Stimulated activated CD4-positive, alpha-beta T cell treated with anti-CD3 and anti-CD28 coated beads, Interleukin-4, amount 100 ng/mL, for 24 hours (primary cell): ENCODE results near the gene MRGPRX3.
"Not testable (repeated sequence)": the region's sequence is repeated elsewhere in the genome, so short reads cannot be mapped to it uniquely, and the experiment has no call there.

Experiments
- DNase-seq: peaks from one replicate; pipeline ENCODE4 v3.0.0-alpha.2; 2020

Gene MRGPRX3

DNA sequence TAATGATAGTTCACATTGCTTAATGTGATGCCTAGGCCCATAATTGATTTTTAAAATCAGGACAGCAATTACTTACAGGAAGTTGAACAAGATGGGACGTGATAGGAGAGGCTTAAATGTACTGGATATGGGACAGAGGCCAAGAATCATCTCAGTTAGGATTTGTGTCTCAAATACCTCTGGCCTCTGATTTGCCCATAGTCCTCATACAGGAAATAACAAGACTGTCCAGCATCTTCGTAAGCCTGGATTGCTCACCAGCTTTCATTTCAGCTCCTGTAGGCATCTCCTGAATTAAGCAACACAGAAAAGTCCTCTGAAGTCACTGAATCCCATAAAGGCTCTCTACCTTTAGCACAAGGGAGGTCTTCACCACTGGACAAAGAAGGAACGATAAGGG is at the start of gene MRGPRX3:
TSS of gene MRGPRX3 (plus strand) at position 231 of the 400 bp plus-strand sequence. CDS start 4,632 bp downstream, outside the sequence.
- DNase-seq, result no peak

DNA sequence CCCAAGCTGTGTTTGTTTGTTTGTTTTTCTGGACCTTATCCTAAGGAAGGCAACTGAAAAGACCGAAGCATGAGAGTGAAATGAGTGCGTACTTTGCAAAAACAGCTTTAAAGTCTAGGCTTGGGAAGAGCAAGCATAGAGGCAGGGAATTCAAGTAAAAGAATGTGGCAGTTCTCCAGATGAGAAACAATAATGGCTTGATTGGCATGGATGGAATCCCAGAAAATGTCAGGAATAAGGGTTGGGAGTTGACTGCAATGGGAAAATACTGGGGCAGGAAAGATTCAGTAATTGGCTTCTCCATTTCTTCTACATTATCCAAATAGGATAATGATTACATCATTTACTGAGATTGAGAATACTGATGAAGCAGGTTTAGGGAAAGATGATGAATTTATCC is 44.0 kb upstream of the MRGPRX3 start:
- DNase-seq, result no peak

DNA sequence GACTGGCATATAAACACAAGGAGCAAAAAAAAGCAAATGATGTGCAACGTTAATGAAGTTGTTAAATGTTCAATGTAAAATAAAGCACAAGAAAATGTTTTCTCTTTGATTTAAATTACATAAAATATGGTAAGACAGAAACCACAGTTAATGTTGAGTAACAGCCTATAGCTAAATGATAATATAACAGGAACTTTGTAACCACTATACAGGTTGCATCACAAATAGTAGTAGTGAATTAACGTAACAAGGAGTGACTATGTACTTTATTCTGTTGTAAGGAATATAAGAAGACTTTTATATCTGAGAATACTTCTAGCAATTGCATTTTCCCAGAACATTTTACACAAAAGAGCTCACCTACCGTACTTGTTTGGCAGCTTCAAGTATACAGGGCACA is 43.4 kb upstream of the MRGPRX3 start:
- DNase-seq, result no peak

DNA sequence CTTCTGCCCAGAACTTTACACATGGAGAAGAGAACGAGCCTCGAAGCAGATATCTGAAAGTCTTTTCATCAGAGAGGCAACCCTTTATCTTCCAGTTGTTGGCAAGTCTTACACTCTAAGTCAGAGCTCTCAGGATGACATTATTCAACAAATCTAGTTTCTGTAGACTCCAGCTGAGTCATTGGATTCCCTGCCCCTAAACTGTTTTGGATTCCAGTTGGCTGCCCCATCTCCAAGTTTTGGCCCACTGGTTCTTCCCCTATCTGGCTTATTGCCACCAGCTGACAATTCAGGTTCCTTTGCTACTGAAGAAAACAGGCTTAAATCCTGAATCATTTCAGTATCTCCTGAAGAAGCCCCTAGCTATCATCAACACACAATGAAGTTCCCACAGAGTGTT is 40.6 kb upstream of the MRGPRX3 start:
- no peak for DNase-seq

DNA sequence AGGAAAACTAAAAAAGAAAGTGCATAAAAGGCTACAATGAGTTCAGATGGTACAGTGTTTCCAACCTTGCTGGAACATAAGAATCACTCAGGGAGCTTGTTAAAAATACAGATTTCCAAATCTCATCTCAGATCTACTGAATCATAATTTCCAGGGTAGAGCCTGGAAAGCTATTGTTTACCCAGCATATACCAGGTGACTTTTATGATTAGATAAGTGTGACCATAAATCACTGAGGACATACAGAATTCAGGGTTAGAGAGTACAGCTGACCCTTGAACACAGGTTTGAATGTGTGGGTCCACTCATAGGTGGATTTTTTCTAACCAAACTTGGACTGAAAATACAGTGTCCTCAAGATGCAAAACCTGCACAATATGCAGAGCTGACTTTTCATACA is 38.4 kb upstream of the MRGPRX3 start:
- no peak for DNase-seq

DNA sequence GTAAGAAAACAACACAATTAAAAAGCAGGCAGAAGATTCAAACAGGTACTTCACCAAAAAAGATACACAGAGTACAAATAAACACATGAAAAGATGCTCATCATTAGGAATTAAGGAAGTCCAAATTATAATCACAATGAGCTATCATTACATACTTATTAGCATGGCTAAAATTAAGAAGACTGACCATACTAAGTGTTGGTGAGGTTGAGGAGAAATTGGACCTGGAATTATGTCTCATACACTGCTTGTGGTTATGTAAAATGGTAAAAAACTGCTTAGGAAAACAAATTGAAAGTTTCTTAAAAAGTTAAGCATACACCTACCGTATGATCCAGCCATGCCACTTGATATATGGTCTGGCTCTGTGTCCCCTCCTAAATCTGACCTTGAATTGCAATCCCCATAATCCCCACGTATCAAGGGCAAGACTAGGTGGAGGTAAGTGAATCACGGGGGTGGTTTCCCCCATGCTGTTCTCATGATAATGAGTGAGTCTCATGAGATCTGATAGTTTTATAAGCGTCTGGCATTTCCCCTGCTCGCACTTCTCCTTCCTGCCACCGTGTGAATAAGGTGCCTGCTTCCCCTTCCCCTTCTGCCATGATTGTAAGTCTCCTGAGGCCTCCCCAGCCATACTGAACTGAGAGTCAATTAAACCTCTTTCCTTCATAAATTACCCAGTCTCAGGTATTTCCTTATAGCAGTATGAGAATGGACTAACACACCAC is 31.3 kb upstream of the MRGPRX3 start:
- no peak for DNase-seq

DNA sequence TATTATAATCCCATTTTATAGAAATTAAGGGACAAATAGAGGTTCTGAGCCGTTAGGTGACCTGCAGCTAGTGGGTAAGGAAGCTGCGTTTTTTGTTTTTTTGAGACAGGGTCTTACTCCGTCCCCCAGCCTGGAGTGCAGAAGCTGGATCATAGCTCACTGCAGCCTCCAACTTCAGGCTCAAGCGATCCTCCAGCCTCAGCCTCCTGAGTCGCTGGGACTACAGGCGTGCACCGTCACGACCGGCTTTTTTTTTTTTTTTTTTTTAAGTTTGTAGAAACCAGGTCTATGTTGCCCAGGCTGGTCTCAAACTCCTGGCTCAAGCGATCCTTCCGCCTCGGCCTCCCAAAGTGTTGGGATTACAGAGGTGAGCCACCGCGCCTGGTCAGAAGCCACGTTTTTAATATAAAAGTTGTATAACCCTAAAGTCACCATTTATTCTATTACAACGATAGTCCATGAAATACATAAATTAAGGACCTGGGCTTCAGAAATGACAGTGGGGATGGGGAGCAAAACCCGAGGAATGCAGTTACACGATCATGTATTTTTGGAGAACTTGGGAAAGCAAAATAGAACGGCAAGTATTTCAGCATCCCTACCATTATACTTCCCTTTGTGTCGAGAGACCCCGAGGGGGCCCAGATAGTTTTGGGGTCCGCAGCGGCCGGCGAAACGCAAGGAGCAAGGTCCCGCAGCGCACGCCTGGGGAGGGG is 27.1 kb upstream of the MRGPRX3 start:
- no peak for DNase-seq

DNA sequence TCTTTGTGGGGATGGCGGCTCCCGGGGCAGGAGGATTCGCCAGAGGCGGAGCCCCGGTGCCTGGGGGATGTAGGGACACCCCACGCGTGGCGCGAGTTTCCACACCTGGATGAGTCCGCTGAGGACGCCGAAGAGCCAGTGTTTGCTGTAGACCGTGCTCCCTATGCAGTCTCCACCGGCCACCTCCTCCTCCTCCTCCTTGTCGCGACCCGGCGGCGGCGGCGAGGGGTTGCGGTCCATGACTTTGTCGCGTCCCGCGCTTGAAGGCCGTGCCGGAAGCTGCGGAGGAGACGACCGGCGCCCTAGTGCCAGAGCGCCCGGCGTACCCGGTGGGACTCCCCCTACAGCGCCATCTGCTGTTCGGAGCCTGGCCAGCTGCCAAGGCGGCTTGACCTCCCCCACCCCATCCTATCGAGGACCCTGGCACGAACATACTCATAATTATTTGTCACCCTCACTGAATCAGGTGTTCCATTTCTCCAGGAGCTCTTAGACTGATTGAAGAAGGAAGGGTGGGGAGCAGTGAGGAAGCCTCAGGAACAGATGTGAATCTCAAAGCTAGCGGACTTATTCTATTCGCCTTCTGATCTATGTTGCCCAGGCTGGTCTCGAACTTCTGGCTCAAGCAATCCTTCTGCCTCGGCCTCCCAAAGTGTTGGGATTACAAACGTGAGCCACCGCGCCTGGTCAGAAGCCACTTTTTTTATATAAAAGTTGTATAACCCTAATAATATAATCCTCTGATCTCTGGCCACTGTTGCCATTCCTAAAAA is 26.4 kb upstream of the MRGPRX3 start, which contains the start of gene SAAL1:
TSS of gene SAAL1 (minus strand) at position 281 of the 773 bp plus-strand sequence. CDS start at position 240, 41 bp downstream.
- peak; percentile 93 for DNase-seq

DNA sequence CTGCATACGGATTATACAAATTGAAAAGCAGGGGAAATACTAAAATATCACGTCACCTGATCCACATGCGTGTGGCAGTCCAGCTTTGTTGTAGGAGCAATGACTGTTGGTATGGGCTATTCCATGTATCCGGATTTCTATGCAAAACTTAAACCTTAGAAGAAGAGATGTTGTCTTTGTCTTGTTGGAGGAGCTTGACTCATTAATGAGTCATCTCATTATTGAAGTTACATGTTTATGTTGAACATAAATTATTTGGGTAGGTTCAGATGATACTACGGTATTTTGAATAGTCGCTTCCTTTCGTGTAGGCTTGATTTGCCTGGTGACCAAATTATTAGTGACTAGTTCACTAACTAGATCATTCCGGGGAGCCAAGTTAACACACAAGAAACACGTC is 25.7 kb upstream of the MRGPRX3 start:
- DNase-seq, result no peak

DNA sequence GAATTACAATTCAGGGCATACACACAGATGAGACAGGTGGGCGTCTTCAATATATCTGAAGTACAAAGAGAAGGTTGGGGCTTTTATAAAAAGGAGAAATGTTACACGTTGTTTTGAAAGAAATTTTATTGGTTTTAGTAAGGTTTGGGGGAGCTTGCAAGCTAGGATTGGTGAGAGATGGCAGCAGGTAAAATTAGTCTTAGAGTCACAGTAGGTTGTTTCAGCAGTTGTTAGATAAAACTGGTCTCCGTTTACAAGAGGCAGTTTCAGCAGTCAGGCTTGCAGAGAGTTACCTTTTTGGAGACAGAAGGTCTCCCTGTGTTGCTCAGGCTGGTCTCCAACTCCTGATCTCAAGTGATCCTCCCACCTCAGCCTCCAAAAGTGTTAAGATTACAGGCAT is 24.1 kb upstream of the MRGPRX3 start:
- DNase-seq, result no peak

DNA sequence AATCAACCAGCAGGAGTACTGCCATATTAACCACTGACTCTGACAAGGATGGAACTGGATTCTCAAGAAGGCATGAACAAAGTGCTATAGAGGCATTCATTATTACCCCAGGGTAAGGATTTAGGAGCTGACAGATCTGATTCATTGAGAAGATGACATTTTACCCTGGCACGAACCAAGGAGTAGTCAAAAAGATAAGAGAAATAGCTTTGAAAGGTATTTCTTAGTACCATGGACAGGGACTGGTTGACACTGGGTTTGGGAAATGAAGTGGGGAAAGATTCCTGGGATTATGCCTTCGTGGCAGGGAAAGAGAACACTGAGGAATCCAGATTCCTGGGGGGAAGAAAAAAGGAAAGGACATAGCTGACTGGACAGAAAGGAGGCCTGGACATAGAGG is 21.4 kb upstream of the MRGPRX3 start:
- no peak for DNase-seq

DNA sequence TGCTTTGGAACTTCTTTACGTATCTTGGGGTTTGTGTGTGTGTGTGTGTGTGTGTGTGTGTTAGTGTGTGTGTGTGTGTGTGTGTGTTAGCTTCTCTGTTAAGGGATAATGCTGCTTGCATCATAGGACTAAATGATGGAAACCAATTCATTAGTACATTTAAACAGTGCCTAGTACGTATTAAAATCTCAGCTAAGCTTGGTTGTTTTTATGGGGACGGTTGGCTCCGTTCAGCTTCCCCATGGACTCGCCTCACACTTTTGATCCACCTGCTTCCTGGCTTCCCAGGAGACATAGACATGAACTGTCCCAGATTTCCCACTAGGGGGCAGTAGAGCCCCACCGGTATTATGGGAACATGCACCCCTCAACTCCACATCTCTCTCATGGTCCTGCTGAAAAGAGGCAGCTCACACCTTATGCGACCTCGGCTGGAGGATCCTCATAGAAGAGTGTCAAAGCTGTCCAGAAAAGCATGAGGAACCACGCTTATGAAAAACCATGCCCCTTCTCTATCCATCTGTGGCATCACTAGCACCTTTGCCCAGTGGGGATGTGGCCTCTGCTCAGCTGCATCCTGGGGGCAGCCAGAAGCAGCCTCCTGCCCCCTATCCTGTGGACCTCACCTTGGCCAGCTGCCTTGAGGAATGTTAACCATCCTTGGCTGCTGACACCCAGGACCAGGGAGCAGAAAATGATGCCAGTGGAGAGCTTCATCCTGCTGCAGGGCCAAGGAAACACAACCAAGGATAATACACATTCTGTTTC is 16.8 kb upstream of the MRGPRX3 start:
- peak; percentile 68 for DNase-seq

DNA sequence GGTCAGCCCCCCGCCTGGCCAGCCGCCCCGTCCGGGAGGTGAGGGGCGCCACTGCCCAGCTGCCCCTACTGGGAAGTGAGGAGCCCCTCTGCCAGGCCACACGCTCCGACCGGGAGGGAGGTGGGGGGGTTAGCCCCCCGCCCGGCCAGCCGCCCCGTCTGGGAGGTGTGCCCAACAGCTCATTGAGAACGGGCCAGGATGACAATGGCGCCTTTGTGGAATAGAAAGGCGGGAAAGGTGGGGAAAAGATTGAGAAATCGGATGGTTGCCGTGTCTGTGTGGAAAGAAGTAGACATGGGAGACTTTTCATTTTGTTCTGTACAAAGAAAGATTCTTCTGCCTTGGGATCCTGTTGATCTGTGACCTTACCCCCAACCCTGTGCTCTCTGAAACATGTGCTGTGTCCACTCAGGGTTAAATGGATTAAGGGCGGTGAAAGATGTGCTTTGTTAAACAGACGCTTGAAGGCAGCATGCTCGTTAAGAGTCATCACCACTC is 11.0 kb upstream of the MRGPRX3 start:
- not testable (repeated sequence) for DNase-seq

DNA sequence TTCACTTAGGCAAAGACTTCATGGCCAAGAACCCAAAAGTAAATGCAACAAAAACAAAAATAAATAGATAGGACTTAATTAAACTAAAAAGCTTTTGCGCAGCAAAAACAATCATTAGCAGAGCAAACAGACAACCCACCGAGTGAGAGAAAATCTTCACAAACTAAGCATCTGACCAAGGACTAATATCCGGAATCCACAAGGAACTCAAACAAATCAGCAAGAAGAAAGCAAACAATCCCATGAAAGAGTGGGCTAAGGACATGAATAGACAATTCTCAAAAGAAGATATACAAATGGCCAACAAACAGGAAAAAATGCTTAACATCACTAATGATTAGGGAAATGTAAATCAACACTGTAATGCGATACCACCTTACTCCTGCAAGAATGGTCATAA is 1.3 kb upstream of the MRGPRX3 start:
- DNase-seq, result not testable (repeated sequence)

DNA sequence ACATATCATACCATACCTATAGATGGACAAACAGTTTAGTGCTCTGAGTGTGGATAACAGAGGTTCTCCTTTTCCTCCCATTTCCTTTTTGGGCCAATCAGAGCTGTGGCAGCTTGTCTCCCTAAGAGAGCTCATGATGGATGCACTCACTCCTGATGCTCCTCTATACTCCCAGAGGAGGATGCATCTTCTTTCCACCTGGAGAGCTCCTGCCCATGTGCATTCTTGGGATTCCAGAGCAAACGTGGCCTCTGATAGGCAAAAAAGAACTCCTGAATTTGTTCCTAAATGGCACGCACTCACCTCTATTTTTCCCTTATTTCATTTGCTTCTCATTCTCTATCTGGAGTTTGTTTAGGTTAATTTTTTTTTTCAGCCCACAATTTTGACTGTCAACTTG is 2.9 kb downstream of the MRGPRX3 start:
- no peak for DNase-seq

DNA sequence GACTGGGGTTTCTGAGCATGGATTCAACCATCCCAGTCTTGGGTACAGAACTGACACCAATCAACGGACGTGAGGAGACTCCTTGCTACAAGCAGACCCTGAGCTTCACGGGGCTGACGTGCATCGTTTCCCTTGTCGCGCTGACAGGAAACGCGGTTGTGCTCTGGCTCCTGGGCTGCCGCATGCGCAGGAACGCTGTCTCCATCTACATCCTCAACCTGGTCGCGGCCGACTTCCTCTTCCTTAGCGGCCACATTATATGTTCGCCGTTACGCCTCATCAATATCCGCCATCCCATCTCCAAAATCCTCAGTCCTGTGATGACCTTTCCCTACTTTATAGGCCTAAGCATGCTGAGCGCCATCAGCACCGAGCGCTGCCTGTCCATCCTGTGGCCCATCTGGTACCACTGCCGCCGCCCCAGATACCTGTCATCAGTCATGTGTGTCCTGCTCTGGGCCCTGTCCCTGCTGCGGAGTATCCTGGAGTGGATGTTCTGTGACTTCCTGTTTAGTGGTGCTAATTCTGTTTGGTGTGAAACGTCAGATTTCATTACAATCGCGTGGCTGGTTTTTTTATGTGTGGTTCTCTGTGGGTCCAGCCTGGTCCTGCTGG is 4.9 kb downstream of the MRGPRX3 start:
- DNase-seq, result no peak

DNA sequence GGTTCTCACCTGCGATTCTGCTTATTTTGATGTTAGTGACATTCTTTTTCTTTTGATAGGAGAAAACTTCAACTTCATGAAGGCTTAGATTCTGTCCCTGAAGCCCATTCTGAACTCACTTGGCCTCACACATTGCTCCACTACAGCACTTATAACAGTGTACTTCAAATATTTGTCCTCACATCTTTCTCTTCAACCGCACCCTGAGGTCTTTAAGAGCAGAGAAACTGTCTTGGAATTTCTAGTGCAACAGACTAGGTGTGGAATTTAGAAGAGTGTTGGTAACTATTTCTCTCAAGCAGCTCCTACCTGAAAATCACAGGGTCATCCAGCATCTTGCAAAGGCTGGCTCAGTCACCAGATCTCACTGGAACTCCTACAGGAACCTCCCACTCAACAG is 7.8 kb downstream of the MRGPRX3 start:
- DNase-seq, result no peak

DNA sequence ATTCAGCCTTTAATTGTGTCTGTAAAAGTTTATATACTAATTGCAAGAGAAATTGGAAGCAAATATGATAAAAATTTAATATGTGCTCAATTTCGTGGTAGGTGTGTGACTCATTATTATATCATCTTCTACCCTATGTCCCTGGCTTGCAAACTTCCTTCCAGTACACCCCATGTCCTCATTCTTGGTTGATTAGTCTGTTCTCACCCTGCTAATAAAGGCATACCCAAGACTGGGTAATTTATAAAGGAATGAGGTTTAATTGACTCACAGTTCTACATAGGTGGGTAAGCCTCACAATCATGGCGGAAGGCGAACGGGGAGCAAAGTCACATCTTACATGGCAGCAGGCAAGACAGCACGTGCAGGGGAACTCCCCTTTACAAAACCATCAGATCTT is 11.9 kb downstream of the MRGPRX3 start:
- no peak for DNase-seq

DNA sequence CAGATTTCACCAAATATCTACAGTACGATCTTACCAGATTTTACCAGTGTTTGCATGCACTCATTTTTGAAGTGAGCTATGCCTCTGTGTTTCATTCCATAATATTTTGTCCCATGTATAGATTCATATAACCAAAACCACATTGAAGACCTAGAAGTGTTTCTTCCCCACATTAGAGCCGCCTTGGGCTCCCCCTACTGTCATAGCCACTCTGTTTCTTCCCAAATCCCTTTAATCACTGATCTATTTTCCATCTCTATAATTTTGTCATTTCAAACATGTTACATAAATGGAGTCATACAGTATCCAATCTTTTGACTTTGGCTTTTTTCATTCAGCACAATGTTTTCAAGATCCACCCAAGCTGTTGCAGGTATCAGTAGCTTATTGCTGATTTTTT is 12.7 kb downstream of the MRGPRX3 start:
- no peak for DNase-seq

DNA sequence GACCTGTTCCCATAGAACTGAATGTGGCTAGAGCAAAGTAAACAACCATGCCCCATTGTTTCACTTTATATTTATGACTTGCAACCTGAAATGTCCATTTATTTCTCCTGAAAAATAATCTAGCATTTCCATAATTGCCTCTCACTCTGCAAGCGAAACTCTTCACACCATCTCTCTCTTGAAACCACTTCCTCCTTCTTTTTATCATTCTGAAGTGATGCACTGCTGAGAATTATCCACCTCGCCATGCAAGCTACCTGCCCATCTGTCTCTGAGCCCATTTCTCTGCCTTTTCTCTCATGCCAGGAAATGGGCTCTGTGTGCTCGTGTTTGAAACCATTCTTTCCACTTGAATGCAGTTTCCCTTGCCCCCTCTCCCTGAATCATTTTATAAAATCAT is 13.5 kb downstream of the MRGPRX3 start:
- DNase-seq, result no peak

DNA sequence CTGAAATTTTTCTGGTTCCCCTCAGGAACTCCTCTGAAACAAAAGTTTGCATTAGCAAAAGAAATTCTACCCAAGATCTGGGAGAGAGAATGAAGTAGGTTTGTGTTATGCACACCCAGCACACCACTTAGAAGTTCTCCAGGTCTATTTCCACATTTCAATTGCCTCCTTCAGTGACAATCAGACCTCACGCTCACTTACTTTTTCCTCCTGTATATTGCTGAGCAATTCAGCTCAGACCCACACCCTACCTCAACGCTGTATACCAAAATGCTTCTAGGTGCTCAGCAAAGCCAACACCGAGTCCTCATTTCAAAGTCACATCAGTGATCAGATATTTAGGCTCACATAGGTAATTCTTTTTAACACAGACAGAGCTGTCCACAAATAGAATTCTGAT is 19.2 kb downstream of the MRGPRX3 start:
- no peak for DNase-seq

DNA sequence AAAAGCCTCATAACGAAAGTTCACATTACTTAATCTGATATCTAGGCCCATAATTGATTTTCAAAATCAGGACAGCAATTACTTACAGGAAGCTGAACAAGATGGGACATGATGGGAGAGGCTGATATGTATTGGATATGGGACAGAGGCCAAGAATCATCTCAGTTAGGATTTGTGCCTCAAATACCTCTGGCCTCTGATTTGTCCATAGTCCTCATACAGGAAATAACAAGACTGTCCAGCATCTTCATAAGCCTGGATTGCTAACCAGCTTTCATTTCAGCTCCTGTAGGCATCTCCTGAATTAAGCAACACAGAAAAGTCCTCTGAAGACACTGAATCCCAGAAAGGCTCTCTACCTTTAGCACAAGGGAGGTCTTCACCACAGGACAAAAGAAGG is 36.0 kb downstream of the MRGPRX3 start:
- DNase-seq, result no peak
